NCI-H1436 treated with DMSO at 0.1 percent for 48 hours (cell line): Measurements from ENCODE around the gene GLTP.
"Not testable (repeated sequence)": the region's sequence is repeated elsewhere in the genome, so short reads cannot be mapped to it uniquely, and the experiment has no call there.

ENCODE experiments used
- DNase-seq: peaks from one replicate; lab custom pipeline; 2025; lab: John Stamatoyannopoulos, UW

Gene GLTP

GRCh38 chr12:109902891-109903418 is 22.6 kb upstream of the GLTP start:
- no peak for DNase-seq

DNA sequence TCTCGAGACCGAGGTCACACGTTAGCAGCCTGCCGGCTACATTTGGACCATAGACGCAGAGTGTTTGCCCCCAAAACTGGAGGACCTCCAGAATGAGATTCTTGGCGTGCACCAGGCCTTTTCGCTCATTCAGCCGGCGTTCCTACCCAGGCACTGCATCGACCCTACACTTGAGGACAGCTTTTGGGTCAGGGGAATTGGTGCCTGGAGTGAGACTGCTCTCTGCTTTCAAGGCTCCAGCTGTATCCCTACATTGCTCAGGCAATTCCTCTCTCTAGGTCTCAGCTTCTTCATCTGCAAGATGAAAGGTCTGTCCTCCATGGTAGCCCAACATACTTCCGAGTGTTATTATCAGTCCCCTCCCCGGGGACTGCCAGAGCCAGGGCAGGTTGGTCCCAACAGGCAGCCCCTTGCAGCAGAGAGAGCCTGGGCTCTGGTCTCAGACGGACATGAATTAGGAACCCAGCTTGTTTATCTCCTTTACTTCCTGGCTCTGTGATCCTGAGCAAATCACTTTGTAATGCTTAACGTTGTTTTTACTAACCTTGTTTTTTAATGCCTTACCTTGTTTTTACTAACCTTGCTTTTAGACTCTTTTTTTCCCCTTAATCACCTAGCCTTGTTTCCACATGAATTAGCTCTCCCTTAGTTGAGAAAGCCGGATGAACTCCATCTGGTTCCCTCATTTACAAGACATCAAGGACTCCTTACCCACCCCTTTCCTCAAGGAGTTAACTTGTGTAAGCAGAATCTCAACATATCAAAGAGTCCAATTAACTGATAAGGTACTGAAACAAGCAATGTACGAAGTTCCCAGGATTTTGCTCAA is 20.6 kb upstream of the GLTP start:
- no peak for DNase-seq

GRCh38 chr12:109899783-109900751 is 19.7 kb upstream of the GLTP start, which contains the start of gene TCHP:
TSS of gene TCHP (plus strand) at chr12:109900274. CDS start at chr12:109903027, 2,753 bp downstream.
- DNase-seq: no peak

DNA sequence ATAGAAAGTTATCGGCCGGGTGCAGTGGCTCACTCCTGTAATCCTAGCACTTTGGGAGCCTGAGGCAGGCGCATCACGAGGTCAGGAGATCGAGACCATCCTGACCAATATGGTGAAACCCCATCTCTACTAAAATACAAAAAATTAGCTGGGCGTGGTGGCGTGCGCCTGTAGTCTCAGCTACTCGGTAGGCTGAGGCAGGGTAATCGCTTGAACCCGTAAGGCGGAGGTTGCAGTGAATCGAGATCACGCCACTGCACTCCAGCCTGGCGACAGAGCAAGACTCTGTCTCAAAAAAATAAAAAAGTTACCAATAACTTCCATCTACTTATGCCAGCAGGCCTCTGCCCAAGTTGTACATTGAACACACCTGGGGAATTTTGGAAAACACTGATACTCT is 19.0 kb upstream of the GLTP start:
- DNase-seq: not testable (repeated sequence)

DNA sequence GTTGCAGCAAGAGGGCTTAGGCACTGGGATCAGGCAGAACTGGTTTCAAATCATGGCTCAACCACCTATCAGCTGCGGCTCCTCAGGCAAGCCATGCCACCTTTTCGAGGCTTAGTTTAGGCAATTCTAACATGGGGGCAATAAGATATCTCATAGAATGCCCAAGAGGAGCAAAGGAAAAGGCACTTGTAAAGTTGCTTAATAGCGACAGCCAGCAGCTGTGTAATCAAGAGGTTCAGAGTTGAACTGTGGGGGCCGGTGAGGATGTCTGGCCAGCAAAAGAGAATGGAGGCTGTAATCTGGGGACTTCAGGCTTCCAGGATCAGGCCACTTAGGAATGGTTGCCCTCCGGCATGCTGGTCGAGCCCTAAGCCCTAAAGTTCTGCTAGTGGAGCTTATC is 16.7 kb upstream of the GLTP start:
- DNase-seq: no peak

DNA sequence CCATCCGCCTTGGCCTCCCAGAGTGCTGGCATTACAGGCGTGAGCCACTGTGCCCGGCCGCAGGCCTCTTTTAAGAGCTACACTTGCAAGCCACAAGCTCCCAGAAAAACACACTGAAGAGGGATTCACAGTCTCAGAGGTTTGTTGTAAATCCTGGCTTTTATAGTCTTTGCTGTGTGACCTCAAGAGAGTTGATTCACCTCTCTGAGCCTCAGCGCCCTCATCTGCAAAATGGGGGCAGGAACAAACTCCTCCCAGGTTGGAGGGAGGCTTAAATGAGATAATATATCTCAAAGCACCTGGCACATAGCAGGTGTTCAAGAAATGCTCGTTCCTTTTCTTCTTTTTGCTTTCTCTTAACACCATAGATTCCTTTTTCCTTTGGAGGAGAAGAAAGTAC is 15.8 kb upstream of the GLTP start:
- no peak for DNase-seq

DNA sequence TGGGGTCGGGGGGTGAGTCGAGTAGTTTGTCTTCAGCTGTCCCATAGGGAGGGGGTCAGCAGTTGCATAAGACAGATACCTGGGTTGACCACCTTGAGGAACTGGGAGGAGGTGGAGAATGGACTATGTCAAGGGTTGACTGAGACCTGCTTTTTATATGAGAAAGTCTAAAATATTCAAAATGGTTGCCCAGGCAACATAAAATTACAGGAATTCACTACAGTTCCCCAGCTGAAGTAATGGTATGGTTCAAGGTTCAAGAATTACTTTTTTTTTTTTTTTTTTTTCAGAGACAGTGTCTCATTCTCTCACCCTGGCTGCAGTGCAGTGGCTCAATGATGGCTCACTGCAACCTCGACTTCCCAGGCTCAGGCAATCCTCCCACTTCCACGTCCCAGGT is 14.6 kb upstream of the GLTP start:
- no peak for DNase-seq

DNA sequence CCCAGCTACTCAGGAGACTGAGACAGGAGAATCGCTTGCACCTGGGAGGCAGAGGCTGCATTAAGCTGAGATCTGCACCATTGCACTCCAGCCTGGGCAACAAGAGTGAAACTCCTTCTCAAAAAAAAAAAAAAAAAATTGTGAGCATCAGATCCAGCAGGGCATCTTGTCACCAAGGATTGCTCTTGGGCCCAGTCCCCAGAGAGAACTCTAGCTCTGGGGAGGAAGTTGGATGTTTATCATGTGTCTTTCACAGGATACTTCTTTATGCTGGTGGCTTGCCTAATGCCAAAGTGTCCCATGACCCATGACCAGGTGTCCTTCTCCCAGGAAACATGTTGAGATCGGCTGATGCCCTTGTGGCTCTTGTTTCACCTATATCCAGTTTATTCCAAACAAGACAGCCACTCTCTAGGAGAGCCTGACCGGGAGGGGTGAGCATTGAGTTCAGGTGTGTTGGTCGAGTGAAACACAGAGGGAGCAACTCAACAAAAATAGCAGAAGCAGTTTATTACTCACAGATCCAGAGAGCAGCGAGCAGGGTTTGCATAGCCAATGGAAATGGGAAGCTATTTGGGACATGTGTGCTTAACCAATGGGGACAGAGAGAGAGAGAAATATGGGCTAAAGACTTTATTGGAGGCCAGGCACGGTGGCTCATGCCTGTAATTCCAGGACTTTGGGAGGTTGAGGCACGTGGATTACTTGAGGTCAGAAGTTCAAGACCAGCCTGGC is 13.1 kb upstream of the GLTP start:
- DNase-seq: no peak

DNA sequence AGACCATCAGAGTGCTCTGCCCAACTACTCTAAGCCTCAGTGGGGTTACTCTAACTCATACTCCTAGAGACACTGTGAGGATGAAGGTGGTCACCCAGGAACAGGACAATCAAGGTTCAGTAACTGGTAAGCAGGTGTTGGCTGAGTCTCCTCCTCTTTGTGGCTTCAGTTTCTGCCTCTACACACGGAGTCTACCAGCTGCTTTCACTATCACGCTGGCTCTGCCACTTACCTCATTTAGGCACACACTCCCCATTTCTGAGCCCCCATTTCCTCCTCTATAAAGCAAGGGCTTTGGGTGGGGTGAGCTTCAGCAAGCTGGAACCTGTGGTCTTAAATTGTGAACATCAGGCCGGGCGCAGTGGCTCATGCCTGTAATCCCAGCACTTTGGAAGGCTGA is 12.4 kb upstream of the GLTP start:
- DNase-seq: no peak

GRCh38 chr12:109892165-109892715 is 11.9 kb upstream of the GLTP start:
- no peak for DNase-seq

DNA sequence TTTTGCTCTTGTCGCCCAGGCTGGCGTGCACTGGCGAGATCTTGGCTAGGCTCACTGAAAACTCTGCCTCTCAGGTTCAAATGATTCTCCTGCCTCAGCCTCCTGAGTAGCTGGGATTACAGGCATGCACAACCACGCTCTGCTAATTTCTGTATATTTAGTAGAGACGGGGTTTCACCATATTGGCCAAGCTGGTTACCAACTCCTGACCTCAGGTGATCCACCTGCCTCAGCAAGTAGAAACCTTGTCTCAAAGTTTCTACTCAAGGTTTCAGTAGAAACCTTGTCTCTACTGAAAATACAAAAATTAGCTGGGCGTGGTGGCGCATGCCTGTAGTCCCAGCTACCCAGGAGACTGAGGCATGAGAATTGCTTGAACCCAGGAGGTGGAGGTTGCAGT is 11.4 kb upstream of the GLTP start:
- not testable (repeated sequence) for DNase-seq

GRCh38 chr12:109890620-109891170 is 10.4 kb upstream of the GLTP start:
- DNase-seq: peak; percentile 70

- no peak for DNase-seq
Measured at GRCh38 chr12:109888179-109889020, 8.1 kb upstream of the GLTP start.

DNA sequence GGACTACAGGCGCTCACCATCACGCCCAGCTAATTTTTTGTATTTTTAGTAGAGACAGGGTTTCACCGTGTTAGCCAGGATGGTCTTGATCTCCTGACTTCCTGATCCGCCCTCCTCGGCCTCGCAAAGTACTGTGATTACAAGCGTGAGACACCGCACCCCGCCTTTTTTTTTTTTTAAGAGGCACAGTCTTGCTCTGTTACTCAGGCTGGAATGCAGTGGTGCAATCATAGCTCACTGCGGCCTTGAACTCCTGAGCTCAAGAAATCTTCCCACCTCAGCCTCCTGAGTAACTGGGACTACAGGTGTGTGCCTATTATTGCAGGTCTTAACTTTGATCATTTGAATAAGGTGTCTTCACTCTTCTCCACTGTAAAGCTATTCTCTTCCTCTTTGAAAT is 5.3 kb upstream of the GLTP start:
- DNase-seq: no peak

- DNase-seq: no peak
Measured at GRCh38 chr12:109883461-109883860, 3.1 kb upstream of the GLTP start.

DNA sequence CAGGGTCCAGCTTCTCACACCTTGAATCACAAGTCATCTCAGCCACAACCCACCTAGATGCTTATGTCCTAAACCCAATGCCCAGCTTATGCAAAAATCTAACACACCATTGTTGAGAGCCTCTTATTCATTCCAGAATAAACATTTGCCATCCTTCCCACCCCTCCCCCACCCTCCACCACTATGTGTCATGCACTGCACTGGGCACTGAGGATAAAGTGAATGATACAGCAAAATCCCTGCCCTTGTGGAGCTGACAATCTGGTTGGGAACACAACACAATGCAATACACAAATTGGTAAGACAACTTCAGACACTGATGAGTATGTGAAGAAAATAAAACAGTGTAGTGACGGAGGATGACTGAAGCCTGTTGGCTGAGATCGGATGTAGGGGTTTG is 1.4 kb upstream of the GLTP start:
- DNase-seq: no peak

GRCh38 chr12:109880938-109881337 is 597 bp upstream of the GLTP start:
- no peak for DNase-seq

DNA sequence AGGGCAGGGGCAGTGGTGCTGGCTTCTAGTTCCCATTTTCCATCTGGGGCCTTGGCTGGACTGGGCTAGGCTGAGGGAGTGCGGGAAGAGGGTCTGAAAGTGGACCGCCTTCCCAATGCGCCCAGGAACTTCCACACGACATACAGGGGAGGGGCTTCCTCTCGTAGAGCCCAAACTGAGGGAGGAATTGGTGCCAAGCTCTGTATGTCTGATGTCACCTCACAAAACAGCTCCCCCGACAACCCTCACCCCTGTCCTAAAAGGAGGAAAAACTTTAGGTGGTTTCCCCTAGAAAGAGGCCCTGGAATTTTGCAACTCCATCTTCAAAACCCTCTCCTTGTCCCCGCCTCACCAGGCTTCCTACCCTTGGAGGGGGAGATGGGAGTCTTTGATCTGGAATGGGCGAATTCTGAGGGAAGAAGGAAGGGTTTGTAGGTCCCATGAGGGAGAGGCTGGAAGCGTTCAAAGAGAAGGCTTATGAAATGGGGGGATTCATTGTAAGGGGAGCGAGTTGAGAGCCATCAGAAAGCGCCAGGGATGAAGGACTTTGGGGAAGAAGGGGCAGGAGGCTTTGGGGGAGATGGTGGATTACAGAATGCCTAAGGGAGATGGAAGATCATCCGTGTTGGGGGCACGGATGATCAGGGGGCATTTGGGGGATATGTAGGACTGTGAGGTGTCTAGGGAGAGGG is 844 bp downstream of the GLTP start:
- no peak for DNase-seq

- no peak for DNase-seq
Measured at GRCh38 chr12:109878749-109879148, 1.6 kb downstream of the GLTP start.

DNA sequence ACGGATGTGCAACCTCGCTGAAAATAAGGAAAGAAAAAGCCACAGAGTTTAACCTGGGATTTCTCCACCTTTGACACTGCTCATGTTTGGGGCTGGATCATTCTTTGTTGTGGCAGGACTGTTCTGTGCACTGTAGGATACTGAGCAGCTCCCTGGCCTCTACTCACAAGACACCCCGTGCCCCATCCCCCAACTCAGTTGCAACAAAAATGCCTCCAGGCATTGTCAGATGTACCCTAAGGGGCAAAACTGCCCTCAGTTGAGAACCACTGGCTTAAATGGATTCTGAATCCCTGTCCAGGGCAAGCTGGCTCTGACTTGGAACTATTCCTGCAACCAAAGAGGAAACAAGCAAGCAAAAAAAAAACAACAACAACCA is 2.1 kb downstream of the GLTP start:
- no peak for DNase-seq
